Activated CD4-positive, alpha-beta T cell treated with anti-CD3 and anti-CD28 coated beads for 48 hours (primary cell): ENCODE results near the gene ZSCAN30.

ENCODE experiments used
- DNase-seq: peaks from one replicate; pipeline ENCODE4 v3.0.0-alpha.2; 2020

Gene ZSCAN30

DNA sequence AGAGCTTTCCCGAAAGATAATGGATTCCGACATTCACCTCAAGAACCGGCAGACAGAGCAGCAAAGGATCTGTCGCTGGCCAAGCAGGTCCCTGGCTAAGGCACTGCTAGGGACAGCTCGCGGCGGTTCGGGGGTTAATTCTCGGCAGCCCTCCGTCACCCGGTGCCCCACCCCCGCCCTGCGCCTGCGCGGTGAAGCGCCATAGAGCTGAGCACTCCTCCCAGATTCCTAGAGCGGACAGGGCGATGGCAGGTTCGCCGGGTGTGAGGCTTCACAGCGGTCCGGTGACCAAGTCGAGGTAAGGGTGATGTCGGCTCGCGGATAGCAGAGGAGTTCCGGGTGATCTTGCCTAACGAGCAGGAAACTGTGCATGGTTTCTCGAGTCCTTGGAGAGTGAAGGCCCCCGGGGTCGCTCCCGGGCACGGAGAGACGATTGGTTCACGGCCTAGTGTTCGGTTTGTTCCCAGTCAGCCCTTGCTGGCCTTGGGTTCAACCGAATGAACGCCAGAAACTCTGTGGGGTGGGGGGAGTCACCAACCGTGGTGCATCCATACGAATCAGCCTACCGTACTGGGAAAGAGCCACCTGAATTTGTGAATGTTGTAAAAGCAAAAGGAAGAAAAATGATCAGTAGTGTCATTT is at the start of gene ZSCAN30:
TSS of gene ZSCAN30 (minus strand) at position 136 of the 642 bp plus-strand sequence. CDS start 25,877 bp downstream, outside the sequence.
- DNase-seq, result peak; percentile 96

DNA sequence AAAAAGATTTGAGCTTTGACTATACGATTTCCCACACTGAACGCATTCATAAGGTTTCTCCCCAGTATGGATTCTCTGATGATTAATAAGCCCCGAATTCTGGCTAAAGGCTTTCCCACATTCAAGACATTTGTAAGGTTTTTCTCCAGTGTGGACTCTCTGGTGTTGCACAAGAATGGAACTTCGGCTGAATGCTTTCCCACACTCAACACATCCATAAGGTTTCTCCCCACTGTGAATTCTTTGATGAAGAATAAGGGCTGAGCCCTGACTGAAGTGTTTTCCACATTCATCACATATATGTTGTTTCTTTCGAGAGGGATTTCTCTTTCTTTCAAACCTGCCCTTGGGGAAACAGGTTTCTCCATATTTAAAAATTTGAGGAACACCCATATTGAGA is 47.3 kb upstream of the ZSCAN30 start:
- no peak for DNase-seq

DNA sequence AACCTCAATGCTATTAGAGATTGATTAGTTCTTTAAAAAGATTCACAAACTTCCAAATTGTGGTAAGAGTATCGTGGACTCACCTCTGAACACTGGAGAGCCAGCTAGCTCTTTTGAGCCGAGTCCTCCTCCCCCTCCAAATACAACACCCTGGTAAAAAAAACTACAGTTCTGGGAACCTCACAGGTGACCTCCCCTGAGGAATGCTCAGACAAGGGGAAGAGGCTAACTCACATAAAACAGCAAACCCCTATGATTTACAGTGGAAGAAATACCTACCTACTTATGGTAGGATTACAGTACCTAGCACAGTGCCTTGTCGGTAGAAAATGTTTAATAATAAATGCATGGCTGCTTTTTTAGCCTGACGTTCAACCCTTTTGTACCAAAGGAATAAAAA is 45.8 kb upstream of the ZSCAN30 start:
- no peak for DNase-seq

DNA sequence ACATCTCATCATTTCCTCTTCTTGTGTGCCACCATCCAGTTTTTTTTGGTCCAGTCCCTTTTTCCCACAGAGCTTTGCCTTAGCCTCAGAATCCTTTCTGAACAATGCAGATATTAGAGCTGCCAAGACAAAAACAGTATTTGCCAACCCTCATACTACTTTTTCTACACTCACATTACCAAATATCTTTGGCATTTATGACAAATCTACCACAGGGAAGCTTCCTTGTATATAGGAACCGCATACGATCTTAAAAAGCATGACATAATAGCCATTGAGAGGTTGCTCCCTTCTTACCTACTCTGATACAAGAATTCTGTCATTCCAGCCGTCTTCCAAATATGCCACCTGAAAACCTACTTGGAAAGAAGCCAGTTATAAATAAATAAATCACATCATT is 44.8 kb upstream of the ZSCAN30 start:
- no peak for DNase-seq

DNA sequence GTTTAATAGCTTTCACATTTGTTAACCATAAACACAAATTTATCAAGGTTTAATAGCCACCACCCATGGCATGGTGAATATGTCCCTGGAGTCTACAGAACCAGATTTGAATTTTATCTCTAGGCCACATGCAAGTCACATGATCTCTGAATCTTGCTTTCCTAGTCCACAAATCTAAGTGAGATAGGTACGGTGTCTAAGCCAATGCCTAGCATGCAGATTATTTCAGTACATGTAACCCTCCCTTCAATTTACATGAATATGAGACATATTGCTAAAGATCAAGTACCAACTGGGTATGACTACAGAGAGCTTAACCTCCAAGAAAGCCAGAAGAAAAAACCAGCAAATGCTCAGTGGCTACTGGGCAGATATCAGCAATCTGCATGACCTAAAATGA is 44.2 kb upstream of the ZSCAN30 start:
- no peak for DNase-seq

DNA sequence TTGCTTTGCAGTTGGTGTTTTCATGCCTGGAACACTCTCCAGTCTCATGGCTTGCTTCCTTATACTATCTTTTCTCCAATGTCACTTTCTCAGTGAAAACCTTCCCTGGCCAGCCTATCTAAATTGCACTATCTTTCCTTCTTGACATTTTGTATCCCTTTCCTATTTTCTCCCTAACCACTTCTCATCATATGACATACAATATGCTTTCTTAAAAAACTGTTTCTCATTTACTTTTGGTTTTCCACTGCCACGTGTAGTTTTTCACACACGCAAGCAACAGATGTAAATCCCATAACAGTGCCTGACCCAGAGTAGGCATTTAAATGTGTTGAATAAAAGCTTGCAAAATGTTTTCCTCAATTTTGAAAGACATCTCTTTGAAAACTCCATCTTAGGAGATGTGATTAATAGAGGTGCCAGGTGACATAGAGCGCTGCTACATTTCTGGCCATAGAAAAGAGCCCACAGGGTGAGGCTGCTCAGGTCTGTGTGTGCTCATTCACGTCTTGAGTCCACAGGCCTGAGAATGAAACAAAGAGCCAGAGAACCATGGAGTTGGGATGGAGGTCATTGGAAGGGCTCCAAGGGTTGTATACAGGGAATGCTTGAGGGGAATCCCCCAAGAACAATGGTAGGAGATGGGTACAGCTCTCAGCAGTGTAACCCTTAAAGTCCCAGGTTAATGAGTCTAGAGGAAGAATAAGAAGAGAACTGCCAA is 41.5 kb upstream of the ZSCAN30 start:
- DNase-seq, result no peak

DNA sequence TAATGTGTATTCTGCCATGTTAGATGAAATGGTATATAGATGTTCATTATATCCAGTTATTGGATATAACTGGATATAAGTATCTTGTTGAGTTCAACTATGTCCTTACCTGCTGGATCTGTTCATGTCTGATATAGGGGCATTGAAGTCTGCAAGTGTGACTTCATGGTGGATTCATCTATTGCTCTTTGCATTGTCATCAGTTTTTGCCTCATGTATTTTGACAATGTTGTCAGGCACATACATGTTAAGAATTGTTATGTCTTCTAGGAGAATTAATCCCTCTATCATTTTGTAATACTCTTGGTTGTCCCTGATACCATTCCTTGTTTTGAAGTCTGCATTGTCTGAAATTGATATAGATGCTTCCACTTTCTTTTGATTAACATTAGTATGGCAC is 38.8 kb upstream of the ZSCAN30 start:
- no peak for DNase-seq

DNA sequence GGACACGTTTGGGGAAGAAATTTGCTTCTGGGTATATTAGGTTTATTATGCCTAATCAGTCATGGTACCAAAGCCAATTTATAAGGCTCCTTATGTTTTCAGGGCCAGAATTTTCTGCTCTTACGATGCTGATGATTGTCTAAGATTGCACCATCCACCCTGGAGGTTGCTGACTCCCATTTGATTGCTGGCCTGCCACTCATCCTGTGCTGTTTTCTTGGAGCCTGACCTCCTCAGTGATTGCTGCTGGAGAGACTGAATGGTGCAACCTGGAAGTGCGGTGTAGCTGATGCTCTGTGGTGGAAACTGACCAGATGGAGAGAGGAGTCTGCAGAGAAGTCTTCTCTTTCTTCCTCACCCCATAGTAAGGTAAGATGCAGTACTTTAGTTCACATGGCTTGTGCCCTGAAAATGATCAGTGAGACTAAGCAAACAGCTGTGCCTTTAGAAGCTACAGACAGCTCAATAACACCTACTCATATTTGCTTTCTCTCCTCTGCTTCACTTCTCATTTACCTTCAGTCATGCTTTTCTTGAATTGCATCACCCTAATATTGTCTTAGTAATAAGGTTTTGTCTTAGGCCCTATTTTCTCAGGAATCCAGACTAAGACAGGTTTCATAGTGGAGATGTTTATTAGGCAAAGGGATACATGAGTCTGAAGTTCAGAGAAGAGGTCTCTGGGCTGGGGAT is 36.8 kb upstream of the ZSCAN30 start:
- DNase-seq, result no peak

DNA sequence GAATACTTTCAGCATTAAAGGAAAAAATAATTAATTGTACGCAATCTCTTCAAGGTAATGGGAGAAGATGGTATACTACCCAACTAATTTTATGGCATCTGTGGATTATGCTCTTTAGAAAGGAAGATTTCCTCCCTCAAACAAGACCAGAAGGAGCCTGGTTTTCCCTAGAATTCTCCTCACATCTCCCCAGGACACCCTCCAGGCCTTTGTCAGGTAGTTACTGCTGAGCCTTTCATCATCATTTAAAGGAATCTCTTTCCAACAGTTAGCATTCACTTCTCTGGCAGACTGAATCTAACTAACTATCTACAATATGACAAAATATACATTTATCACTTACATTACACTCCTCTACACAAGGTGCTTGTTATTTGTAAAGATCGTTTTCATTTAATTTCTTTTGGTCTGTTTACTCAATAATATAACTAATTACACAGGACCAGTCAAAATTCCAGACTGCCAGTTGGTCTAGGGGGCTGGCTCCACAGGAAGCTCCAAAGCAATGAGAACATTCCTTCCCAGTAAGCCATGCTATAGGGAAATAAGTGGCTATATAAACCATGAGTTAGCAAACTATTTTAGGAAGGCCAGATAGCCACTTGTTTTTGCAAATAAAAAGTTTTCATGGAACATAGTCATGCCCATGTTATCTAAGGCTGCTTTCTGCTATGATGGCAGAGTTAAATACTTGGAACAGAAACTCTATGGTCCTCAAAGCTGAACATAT is 35.1 kb upstream of the ZSCAN30 start:
- DNase-seq, result no peak

DNA sequence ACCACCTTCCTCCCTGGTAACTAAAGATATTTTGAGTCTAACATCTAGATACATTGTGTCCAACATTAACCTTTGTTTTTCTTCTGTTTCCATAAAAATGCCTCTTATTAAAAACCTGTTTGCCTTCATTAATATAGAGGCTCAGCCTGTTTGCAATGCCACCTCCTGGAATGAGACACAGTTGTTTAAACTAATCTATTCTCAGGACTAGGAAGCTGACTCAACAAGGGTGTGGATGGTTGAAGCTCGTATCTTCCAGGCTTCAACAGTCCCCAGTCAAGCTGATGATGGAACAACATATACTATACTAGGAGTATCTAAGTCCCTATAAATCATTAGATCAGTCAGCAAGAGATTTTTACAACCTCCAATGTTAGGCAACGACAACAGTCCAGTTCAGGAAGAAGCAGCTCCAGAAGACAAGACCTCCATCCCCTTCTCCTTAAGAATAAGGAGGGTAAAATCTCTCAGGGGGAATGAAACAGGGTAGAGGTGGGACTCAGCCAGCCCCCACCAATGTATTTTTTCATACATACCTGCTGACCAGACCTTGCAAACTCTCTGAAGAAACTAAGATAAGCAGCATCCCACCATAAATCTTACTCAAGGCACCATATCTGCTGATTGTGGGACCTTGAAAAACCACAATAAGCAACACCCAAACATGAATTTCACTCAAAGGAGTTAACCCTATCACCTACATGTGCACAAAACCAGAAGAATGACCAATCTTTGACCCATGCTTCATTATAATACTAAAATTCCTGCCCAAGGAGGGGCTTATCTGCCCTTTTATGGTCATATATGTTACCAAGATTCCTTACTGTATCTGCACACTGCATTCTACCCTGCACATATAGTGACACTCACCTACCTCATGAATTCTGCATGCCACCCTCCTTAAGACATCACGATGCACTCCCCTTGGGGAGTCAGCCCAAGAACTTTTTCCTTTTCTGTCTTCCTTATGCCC is 32.7 kb upstream of the ZSCAN30 start:
- DNase-seq, result no peak

DNA sequence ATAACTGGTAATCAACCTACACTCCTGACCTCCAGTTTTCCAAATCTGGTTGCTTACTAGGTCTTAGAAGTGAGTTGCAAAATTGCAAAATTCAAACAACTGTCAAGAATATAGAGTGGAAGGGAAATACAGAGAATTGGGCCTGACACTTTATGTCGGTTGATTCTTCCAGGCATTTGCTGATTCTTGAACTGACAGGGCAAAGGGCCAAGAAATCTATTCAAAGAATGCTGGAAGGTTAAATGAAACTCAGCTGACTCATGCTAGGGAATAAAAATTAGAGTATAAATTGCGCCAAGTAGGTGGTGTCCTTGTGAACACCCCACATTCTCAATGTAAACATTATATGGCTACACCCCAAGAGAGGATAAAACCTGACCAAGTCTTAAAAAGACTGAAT is 21.5 kb upstream of the ZSCAN30 start:
- no peak for DNase-seq

DNA sequence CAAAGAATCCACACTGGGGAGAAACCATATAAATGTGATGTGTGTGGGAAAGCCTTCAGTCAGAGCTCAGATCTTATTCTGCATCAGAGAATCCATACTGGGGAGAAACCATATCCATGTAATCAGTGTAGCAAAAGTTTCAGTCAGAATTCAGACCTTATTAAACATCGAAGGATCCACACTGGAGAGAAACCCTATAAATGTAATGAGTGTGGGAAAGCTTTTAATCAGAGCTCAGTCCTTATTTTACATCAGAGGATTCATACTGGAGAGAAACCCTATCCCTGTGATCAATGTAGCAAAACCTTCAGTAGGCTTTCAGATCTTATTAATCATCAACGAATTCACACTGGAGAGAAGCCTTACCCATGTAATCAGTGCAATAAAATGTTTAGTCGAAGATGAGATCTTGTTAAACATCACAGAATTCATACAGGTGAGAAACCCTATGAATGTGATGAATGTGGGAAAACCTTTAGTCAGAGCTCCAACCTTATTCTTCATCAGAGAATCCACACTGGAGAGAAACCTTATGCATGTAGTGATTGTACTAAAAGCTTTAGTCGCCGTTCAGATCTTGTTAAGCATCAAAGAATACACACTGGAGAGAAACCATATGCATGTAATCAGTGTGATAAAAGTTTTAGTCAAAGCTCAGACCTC is 16.7 kb upstream of the ZSCAN30 start:
- no peak for DNase-seq

DNA sequence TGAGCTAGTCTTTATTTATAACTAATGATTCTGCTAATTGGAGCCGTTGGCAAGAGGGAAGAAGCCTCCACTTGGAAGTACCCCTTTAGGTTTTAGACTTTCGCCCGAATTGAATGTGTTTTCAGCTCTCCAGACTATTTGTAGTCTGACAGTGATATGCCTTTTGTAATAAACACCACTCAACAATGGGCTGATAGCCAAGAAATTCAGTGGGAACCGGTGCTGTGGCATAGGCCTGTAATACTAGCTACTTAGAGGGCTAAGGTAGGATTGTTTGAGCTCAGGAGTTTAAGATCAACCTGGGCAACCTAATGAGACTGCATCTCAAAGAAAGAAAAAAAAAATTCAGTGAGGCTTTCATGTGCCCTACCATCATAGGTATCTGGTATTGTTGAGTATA is 13.6 kb upstream of the ZSCAN30 start:
- no peak for DNase-seq

DNA sequence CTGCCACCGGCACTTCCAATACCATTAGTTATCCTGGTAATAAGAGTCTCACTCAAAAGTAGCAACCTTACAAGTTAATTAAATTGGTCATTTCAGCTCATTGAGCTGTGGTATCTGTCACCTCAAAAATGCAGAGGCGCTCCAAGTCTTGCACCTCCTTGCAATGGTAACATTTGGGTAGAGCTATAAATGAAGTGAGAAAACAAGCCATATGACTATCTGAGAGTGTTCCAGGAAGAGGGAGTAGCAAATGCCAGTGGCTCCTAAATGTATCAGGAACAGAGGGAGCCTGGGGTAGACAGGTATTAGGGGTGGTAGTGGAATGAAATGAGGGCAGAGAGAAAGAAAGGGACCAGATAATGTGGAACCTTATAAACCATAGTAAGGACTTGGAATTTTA is 6.0 kb upstream of the ZSCAN30 start:
- no peak for DNase-seq

DNA sequence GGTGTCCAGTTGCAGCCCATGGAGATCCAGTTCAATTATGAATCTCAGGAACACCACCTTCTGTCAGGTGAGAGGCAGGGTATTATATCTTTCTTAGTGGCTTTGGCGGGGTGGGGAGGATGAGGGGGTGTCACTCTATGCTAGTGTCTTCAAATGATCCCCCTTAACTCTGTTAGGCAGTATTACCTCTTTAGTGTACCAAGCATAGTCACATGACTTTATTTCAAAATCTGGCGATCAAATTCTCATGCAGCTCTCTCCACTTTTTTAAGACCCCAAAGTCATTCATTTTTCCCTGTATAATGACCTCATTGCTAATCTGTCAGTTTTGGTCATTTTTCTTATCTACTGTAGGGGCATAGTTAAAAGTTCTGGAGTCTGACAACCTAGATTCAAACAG is 1.1 kb upstream of the ZSCAN30 start:
- no peak for DNase-seq

DNA sequence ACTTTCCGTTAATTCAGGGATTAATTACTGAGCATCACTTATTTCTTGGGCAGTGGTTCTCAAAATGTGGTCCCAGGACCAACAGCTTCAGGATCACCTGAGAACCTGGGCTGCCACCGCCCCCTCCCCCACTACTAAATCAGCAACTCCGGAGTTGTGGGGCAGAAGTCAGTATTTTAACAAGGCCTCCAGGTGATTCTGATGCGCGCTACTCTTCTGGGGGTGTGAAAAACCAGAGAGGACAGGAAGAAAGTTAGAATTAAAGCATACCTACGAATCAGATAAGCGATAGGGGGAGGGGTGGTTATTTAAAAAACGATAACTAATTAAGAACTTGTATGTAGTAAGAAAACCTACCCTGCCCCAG is 319 bp downstream of the ZSCAN30 start:
- peak; percentile 42 for DNase-seq

DNA sequence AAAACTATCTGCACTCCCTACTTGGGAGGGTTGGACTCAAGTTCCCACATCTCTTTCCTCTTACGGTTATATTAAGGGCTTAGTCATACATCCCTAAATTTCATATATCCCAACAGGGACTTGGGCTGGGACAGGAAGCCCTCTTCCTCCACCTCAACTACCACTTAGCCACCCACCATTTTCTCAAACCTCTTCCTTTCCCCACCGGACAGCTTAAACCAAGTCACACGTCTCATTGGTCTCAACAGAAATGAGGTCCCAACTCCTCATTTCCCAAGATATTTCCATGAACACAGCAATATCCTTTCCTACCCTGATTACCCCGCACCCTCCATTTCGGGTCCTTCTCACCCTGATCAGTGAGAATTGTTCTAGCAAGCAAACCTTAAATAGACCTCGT is 736 bp downstream of the ZSCAN30 start:
- no peak for DNase-seq

DNA sequence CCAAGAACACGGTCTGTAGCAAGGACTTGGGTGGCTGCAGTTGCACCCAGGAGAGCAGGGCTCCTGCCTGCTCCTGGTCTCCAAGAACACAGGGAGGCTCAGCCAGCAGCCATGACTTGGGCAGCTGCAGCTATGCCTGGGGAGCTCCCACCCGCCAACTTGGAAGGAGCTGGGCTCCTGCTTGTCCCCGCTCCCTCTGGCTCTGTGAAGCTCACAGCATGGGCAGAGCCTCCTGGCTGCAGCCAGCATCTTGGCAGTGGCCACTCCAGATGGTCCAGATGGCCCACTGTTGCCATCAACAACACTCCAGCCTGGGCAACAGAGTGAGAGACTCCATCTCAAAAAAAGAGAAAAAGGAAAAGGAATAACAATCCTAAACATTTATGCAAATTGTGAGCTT is 5.2 kb downstream of the ZSCAN30 start:
- DNase-seq, result no peak

DNA sequence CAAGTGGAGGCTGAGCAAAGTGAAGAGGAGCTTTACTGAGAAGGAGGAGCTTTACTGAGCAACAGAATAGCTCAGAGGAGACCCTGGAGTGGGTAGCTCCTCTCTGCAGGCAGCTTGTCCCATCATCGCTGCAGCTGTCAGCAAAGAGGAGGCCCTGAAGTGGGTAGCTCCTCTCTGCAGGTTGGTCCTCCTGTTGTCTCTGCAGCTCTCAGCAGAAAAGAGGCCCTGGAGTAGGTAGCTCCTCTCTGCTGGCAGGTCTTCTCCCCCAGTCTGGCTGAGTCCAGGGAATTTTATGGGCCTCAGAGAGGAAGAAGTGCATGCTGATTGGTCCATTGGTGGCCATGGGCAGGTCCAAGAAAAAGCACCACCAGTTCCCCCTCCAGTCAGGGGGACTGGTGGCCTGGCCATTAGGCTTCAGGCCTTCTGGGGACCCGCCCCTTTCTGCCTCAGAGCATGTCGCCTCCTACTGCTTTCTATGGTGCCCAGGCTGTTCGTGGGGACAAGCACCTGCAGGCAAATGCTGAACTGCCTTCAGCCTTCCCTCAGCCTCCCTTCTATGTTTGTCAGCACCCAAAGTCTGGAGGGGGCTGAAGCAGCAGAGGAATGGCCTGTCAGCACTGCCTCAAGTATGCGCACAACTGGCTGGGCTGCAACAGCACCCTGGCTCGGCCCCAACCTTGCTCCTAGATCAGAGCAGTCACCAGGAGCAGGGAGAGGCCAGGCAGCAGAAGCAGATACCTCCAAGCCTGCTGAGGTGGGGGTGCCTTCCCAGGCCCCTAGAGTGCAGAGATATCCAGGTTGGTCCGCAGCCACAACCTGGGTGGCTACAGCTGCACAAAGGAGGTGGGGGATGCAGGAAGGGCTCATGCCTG is 5.9 kb downstream of the ZSCAN30 start:
- DNase-seq, result no peak

DNA sequence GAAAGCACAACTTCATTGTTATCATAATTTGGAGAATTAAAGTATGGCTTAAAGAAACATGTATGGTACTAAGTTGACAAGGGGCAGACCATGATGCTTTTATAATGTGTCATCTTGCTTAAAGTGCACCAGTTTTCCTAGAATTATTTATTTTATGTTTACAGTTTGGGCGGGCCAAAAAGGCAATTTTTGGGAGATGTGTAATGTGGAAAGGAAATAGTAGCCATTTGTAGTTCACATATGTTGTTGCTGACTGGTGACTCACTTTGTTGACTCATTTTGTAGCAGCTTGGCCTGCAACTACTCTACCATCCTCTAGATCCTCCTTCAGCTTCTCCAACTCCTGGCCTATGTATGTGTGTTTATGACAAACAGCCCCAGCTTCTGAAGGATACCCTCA is 7.7 kb downstream of the ZSCAN30 start:
- DNase-seq, result no peak

DNA sequence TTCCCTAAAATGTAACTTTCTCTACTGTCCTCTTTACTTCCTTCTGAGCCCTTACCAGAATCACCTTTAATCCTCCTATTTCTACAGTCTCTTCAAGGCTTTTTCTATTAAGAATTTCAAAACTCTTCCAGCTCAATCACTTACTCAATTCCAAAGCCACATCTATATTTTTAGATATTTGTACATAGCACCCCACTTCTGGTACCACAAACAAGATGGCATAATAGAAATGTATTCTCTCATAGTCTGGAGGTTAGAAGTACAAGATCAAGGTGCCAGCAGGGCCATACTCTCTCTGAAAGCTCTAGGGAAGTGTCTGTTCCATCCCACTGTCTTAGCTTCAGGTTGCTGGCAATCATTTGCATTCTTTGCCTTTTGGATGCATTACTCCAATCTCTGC is 11.1 kb downstream of the ZSCAN30 start:
- DNase-seq, result no peak
